Choroid plexus epithelial cell (primary cell): ENCODE results near the gene ZNF605.
"Not testable (repeated sequence)": the region's sequence is repeated elsewhere in the genome, so short reads cannot be mapped to it uniquely, and the experiment has no call there.

ENCODE experiments used
- DNase-seq: peaks from one replicate; pipeline ENCODE4 v3.0.0-alpha.2; 2010; ENCODE audit warnings: low read depth
- H3K4me3 ChIP-seq: 2 replicates; pipeline ENCODE4 v1.5.1; 2011; ENCODE audit warnings: low read depth, mild to moderate bottlenecking, control low read depth, low read length, moderate library complexity
- CTCF ChIP-seq: conservative IDR thresholded peaks from 2 replicates; pipeline ENCODE4 v1.5.1; 2011; ENCODE audit warnings: low read depth, mild to moderate bottlenecking, control low read depth, inconsistent platforms, low read length, moderate library complexity

The ZNF605 gene

GRCh38 chr12:132948146-132949066 is 7.7 kb downstream of the ZNF605 start:
- no peak overlapping the region for H3K4me3 ChIP-seq
- TF ChIP-seq CTCF, result no peak

DNA sequence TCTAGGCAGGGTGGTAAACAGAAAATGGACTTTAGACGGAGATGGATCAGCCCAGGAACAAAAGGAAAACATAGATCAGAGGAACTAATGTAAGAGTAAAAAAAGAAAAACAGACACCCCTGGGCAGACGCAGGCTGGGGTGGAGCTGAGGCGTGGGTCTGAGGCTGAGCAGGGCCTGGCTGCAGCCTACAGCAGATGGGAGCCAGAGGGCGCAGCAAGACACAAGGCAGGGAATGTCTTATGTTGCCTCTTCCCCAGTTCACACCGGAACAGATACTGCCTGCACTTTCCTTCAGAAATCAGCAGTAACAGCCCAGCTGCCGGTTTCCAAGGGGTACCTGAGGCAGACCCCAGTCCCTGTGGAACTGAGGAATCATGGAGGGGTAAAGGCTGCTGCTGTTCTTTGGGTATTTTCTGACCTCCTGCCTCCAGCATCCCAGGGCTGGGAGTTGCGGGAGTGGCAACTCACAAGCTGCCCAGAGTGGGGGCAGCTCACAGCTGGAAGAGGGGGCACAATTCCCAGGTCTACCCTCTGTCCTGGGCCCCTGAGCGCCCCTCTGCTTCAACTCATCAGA is 9.8 kb downstream of the ZNF605 start:
- TF ChIP-seq CTCF, result no peak
- DNase-seq, result no peak
- no peak overlapping the region for H3K4me3 ChIP-seq

More at GRCh38 chr12:132948146-132949066, 7.7 kb downstream of the ZNF605 start:
- no peak for DNase-seq

DNA sequence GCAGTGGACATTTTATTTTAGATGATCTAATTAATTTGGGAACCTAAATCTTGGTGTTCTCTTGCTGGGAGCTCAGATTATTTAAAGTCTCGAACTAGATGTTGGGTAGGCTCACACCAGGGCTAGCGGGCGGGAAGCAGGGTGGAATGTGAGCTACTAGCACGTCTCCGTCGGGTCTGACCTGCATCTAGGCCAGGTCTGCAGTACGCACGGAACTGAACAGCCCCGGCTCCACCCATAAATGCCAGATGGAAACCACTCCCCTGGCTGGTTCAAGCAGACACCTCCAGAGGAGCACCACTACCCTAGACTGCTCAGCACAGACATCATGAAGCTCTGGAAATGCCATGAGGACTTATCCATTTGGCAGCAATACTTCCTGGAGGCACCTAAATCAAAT is 10.3 kb downstream of the ZNF605 start:
- TF ChIP-seq CTCF, result no peak
- H3K4me3 ChIP-seq, result no peak overlapping the region
- no peak for DNase-seq

DNA sequence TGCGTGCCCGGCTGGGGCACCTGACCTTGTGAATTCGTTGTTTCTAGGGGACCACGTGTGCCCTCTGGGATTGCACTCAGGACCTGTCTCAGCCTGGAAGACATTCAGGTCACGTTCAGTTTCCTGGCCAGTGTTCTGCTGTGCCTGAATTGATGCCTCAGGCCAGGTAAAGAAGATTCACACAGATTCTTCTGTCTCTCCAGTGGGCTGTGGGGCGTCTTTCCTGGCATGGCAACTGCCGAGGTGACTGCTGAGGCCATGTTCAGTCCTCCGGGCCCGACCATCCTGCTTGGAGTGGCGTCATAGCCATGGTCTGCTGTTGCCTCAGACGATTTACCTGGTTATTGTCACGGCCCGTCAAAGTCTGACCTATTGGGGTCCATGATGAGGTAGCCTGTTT is 13.5 kb downstream of the ZNF605 start:
- H3K4me3 ChIP-seq, result no peak overlapping the region

GRCh38 chr12:132941336-132941954 is 14.7 kb downstream of the ZNF605 start:
- H3K4me3 ChIP-seq, result no peak overlapping the region
- no peak for DNase-seq
- no peak for TF ChIP-seq CTCF

More for the DNA sequence above, 13.5 kb downstream of the ZNF605 start:
- TF ChIP-seq CTCF, result no peak
- no peak for DNase-seq

GRCh38 chr12:132940071-132940719 is 15.9 kb downstream of the ZNF605 start:
- H3K4me3 ChIP-seq, result no peak overlapping the region
- TF ChIP-seq CTCF, result no peak
- no peak for DNase-seq

GRCh38 chr12:132938807-132939206 is 17.3 kb downstream of the ZNF605 start:
- H3K4me3 ChIP-seq, DNase-seq: not testable (repeated sequence)
